ENCODE measurements around the gene NRBF2. TPM values are rescaled to one million over a fixed set of nuclear protein-coding genes. Genes with fewer than 3 reads are reported as not detected.

NRBF2 gene
- total and polyA plus RNA-seq, 12 donors, result 3.5 to 18.2 (median 10.2) TPM

DNA sequence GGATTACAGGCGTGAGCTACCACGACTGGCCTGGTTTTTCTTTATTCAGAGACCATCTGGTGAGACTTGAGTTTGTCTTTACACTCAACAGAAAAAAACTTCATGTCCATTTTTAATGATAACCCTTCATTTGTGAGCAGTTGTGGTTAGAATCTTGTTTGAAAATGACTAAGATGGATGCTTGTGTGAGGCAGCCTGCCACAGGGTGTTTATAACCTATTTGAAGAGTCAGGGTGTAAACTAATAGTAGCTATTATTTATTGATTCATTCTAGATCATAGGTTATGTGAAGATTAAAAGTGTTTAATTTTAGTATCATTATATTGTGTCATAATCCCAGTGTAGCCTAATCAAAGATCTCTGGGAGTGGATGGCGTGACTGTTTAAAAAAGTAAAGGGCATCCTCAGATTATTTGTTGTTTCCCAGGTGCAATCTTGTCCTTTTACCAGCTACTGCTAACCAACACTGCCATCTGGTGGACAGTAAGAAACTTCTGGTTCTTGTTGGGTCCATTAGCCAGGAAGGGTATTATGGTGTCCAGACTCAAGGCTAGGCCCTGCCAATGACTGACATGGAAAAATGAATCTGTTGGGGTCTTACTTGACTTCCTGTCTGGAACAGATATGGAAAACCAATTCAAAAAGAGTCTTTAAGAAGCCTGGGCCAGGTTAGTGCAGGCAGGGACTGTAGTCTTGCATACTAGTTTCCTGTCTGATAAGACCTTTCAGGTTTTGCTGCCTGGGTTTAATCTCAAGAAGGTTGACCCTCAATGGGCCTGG is 24.9 kb downstream of the NRBF2 start:
- intact Hi-C loops (cut with DNase I), result loop anchor here (1.0 to 10.0 kb wide), 15 partner anchors 63 to 723 kb away; partner anchors contain the start of gene EGR2 (in 6 of the 10)
- no peak overlapping the region for H3K4me3 ChIP-seq
- peaks cover 0 to 24% (median 13%) of the 10 kb centered on the region in 9 donors for H3K4me1 ChIP-seq
- H3K9me3 ChIP-seq, result no peaks in the 10 kb centered on the region
- no peaks in the 10 kb centered on the region for H3K27me3 ChIP-seq
- ATAC-seq (peak; percentile 67 to 77 (median 71)), DNase-seq (peak in 1 of 2 donors; percentile 28)
- peaks cover 0 to 30% (median 9%) of the 10 kb centered on the region in 9 donors for H3K36me3 ChIP-seq
- peak; percentile 55 to 89 (median 84) for TF ChIP-seq CTCF (IDR thresholded peaks at IDR 0.05)
- no peak overlapping the region for H3K27ac ChIP-seq
- 73% methylated on average over 3 of the region's 3 CpGs for WGBS, 2 donors

DNA sequence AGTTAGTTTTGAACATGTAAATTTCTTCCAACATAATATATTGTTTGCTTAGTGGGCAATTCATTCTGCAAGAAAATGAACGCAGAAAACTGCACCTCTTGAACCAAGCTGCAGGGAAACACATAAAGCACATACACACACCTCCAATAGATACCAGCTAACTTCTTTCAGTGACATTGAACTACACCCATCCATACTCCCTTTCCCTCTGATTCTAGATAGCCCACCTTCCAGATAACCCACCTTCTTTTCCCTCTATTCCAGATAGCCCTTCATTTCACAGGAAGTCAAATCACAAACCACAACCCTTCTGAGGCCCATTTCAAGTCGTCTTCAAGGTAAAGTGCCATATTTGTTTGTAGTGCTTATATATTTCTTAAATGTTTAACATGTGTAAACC is 28.5 kb downstream of the NRBF2 start:
- Histone ChIP-seq H3K27ac (no peak overlapping the region), H3K4me3 (no peak overlapping the region), H3K9me3 (no peaks in the 10 kb centered on the region), H3K4me1 (peaks cover 0 to 27% (median 8%) of the 10 kb centered on the region in 9 donors), H3K36me3 (peaks cover 0 to 37% (median 0%) of the 10 kb centered on the region in 9 donors), H3K27me3 (no peaks in the 10 kb centered on the region)
- no peak for ATAC-seq
- no peak for DNase-seq
- WGBS, 2 donors, result 61 to 67% methylated on average over 2 of the region's 2 CpGs
- TF ChIP-seq CTCF (IDR thresholded peaks at IDR 0.05), result no peak
- intact Hi-C loops (cut with DNase I), result loop anchor here in 1 of 10 donors (10.0 kb wide), 1 partner anchor 463 kb away; no protein-coding TSS in a partner anchor

- Histone ChIP-seq H3K36me3 (peaks cover 0 to 61% (median 4%) of the 10 kb centered on the region in 9 donors), H3K9me3 (no peaks in the 10 kb centered on the region), H3K27me3 (no peaks in the 10 kb centered on the region), H3K4me3 (no peak overlapping the region), H3K27ac (peak overlapping the region in 5 of 10 donors; percentile 3 to 63 (median 22)), H3K4me1 (peaks cover 0 to 23% (median 5%) of the 10 kb centered on the region in 9 donors)
- DNase-seq (no peak), ATAC-seq (peak in 7 of 8 donors; percentile 17 to 77 (median 56))
- intact Hi-C loops (cut with DNase I), result loop anchor here in 1 of 10 donors (10.0 kb wide), 1 partner anchor 461 kb away; no protein-coding TSS in a partner anchor
- 50 to 57% methylated on average over 2 of the region's 2 CpGs for WGBS, 2 donors
- no peak for TF ChIP-seq CTCF (IDR thresholded peaks at IDR 0.05)
These were observed 31.1 kb downstream of the NRBF2 start for GRCh38 chr10:63164166-63164623.

GRCh38 chr10:63165249-63165648 is 32.1 kb downstream of the NRBF2 start:
- DNase-seq (no peak), ATAC-seq (no peak)
- H3K36me3 ChIP-seq, result peaks cover 0 to 72% (median 9%) of the 10 kb centered on the region in 9 donors
- 97 to 98% methylated on average over 7 of the region's 7 CpGs for WGBS, 2 donors
- H3K4me3 ChIP-seq, result no peak overlapping the region
- peaks cover 0 to 28% (median 11%) of the 10 kb centered on the region in 9 donors for H3K4me1 ChIP-seq
- H3K27me3 ChIP-seq, result no peaks in the 10 kb centered on the region
- H3K9me3 ChIP-seq, result no peaks in the 10 kb centered on the region
- H3K27ac ChIP-seq, result no peak overlapping the region
- intact Hi-C loops (cut with DNase I), result loop anchor here in 8 of 10 donors (5.0 to 10.0 kb wide), 8 partner anchors 460 to 657 kb away; no protein-coding TSS in a partner anchor
- no peak for TF ChIP-seq CTCF (IDR thresholded peaks at IDR 0.05)
